Hepatocyte (in vitro differentiated cells): Measurements from ENCODE around the gene SHROOM3. TPM values are rescaled to one million over a fixed set of nuclear protein-coding genes. Genes with fewer than 3 reads are reported as not detected.
"Not testable (repeated sequence)": the region's sequence is repeated elsewhere in the genome, so short reads cannot be mapped to it uniquely, and the experiment has no call there.

Experiments
- DNase-seq: peaks from one replicate; pipeline ENCODE4 v3.0.0-alpha.2; 2016; ENCODE audit warnings: low spot score
- H2AFZ ChIP-seq: fragments of 200-600 bp; sonication (generic); 2 replicates; pipeline ENCODE4 v1.6.0; 2016; ENCODE audit warnings: antibody characterized with exemption, mild to moderate bottlenecking
- H3K27ac ChIP-seq: fragments of 200-600 bp; sonication (generic); 2 replicates; pipeline ENCODE4 v1.5.1; 2016; ENCODE audit warnings: mild to moderate bottlenecking
- H3K27me3 ChIP-seq: fragments of 200-600 bp; sonication (generic); 2 replicates; pipeline ENCODE4 v1.6.1; 2016
- H3K36me3 ChIP-seq: fragments of 200-600 bp; sonication (generic); replicated peaks from 2 replicates; pipeline ENCODE4 v1.5.1; 2016; ENCODE audit warnings: low read depth; ENCODE audit not compliant: insufficient read depth
- H3K4me1 ChIP-seq: fragments of 200-600 bp; sonication (generic); 2 replicates; pipeline ENCODE4 v1.5.1; 2016; ENCODE audit warnings: mild to moderate bottlenecking, moderate library complexity; ENCODE audit not compliant: insufficient read depth
- H3K4me2 ChIP-seq: fragments of 200-600 bp; sonication (generic); 2 replicates; pipeline ENCODE4 v1.6.0; 2016
- H3K4me3 ChIP-seq: fragments of 200-600 bp; sonication (generic); 2 replicates; pipeline ENCODE4 v1.5.1; 2016; ENCODE audit warnings: mild to moderate bottlenecking
- H3K79me2 ChIP-seq: fragments of 200-600 bp; sonication (generic); 2 replicates; pipeline ENCODE4 v1.6.0; 2017; ENCODE audit warnings: mild to moderate bottlenecking
- H3K9me2 ChIP-seq: fragments of 200-600 bp; sonication (generic); replicated peaks from 2 replicates; pipeline ENCODE4 v1.6.0; 2017; ENCODE audit warnings: mild to moderate bottlenecking; ENCODE audit not compliant: insufficient read depth
- H3K9me3 ChIP-seq: fragments of 200-600 bp; sonication (generic); 2 replicates; pipeline ENCODE4 v1.5.1; 2016; ENCODE audit warnings: low read depth, mild to moderate bottlenecking
- H4K20me1 ChIP-seq: fragments of 200-600 bp; sonication (generic); 2 replicates; pipeline ENCODE4 v1.6.0; 2016; ENCODE audit warnings: mild to moderate bottlenecking; ENCODE audit not compliant: insufficient read depth, poor library complexity, severe bottlenecking
- EZH2 ChIP-seq: fragments of 200-600 bp; sonication (generic); IDR thresholded peaks from 2 replicates; pipeline ENCODE4 v1.6.1; 2016; ENCODE audit warnings: antibody characterized with exemption, mild to moderate bottlenecking, borderline replicate concordance
- EZH2phosphoT487 ChIP-seq: fragments of 200-600 bp; sonication (generic); IDR thresholded peaks from one replicate; pipeline ENCODE4 v1.6.1; 2018; ENCODE audit warnings: antibody characterized with exemption, mild to moderate bottlenecking, low read depth, moderate library complexity; ENCODE audit not compliant: unreplicated experiment, severe bottlenecking
- WGBS: methylation state at CpG from one replicate; pipeline ENCODE4 v1.1.6; 2016; ENCODE audit warnings: low lambda C conversion rate; ENCODE audit errors: missing lambda C conversion rate; 5-methylcytosine and 5-hydroxymethylcytosine counted together
- polyA plus RNA-seq: library from polyadenylated mRNA; unstranded; fragments of >200 nt; fragmentation: Nextera tagmentation; extraction: Ambion mirVana; gene quantifications from 2 replicates; pipeline ENCODE4 v1.2.1, GENCODE V29; 2016
- total RNA-seq: library from RNA; depleted of rRNA; stranded (reverse); fragments of >200 nt; gene quantifications from 2 replicates; pipeline ENCODE4 v1.2.3, GENCODE V29; 2014
- TF ChIP-seq, protein P1 (sequence below): fragments of 200-600 bp; sonication (generic); IDR thresholded peaks from 2 replicates; pipeline ENCODE4 v1.5.1; 2016; ENCODE audit warnings: antibody characterized with exemption, mild to moderate bottlenecking; ENCODE audit not compliant: poor library complexity

The SHROOM3 gene
- total and polyA plus RNA-seq, 2 experiments from 2014 or later, result 35.0 to 63.1 TPM

DNA sequence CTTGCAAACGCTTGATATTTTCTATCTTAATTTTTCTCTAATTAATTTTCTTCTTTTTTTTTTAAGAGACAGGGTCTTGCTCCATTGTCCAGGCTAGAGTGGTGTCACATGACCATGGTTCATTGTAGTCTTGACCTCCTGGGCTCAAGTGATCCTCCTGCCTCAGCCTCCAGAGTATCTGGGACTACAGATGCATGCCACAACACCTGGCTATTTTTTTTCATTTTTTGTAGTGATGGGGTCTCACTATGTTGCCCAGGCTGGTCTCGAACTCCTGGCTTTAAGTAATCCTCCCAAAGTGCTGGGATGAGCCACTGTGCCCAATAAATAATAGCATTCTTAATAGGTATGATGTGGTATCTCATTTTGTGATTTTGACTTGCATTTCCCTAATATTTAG is 18.2 kb downstream of the SHROOM3 start:
- no peak overlapping the region for H3K4me2 ChIP-seq
- H3K79me2 ChIP-seq, result no peaks in the 10 kb centered on the region
- no peak overlapping the region for H3K27ac ChIP-seq
- no peak overlapping the region for H3K4me3 ChIP-seq
- H3K4me1 ChIP-seq, result no peaks in the 10 kb centered on the region
- H3K9me2 ChIP-seq, result no peaks in the 10 kb centered on the region
- no peaks in the 10 kb centered on the region for H3K36me3 ChIP-seq
- no peaks in the 10 kb centered on the region for H3K27me3 ChIP-seq
- TF ChIP-seq EZH2 (no peak), EZH2phosphoT487 (no peak)
- TF ChIP-seq, protein P1, sequence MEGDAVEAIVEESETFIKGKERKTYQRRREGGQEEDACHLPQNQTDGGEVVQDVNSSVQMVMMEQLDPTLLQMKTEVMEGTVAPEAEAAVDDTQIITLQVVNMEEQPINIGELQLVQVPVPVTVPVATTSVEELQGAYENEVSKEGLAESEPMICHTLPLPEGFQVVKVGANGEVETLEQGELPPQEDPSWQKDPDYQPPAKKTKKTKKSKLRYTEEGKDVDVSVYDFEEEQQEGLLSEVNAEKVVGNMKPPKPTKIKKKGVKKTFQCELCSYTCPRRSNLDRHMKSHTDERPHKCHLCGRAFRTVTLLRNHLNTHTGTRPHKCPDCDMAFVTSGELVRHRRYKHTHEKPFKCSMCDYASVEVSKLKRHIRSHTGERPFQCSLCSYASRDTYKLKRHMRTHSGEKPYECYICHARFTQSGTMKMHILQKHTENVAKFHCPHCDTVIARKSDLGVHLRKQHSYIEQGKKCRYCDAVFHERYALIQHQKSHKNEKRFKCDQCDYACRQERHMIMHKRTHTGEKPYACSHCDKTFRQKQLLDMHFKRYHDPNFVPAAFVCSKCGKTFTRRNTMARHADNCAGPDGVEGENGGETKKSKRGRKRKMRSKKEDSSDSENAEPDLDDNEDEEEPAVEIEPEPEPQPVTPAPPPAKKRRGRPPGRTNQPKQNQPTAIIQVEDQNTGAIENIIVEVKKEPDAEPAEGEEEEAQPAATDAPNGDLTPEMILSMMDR, result no peak
- H4K20me1 ChIP-seq, result no peaks in the 10 kb centered on the region
- 92% methylated on average over 2 of the region's 2 CpGs for WGBS
- no peak overlapping the region for H2AFZ ChIP-seq
- no peaks in the 10 kb centered on the region for H3K9me3 ChIP-seq
- DNase-seq, result no peak

DNA sequence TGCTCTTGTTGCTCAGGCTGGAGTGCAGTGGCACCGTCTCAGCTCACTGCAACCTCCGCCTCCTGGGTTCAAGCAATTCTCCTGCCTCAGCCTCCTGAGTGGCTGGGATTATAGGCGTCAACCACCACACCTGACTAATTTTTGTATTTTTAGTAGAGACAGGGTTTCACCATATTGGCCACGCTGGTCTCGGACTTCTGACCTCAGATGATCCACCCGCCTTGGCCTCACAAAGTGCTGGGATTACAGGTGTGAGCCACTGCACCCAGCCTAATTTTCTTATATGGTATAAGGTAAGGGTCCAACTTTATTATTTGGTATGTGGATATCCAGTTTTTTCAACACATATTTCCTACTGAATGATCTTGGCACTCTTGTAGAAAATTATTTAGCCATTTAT is 19.0 kb downstream of the SHROOM3 start:
- WGBS, result 96% methylated on average over 6 of the region's 6 CpGs
- H3K27me3 ChIP-seq, H3K79me2 ChIP-seq, H3K9me2 ChIP-seq, H3K4me3 ChIP-seq, H3K36me3 ChIP-seq, H3K9me3 ChIP-seq, H3K4me1 ChIP-seq, H3K4me2 ChIP-seq, H4K20me1 ChIP-seq, H2AFZ ChIP-seq, DNase-seq, H3K27ac ChIP-seq: not testable (repeated sequence)

DNA sequence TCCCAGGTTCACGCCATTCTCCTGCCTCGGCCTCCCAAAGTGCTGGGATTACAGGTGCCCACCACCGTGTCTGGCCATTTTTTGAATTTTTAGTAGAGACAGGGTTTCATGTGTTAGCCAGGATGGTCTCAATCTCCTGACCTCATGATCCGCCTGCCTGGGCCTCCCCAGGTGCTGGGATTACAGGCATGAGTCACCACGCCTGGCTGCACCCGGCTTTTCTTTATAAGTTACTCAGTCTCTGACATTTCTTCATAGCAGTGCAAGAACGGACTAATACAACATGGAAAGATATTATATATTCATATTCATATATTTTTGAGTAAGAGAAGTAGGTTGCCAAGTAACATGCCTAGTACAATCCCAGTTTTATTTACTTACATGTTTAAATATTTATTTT is 22.9 kb downstream of the SHROOM3 start:
- H3K27me3 ChIP-seq, result no peaks in the 10 kb centered on the region
- H3K4me1 ChIP-seq, result peaks cover 12% of the 10 kb centered on the region
- TF ChIP-seq EZH2phosphoT487 (no peak), EZH2 (no peak)
- TF ChIP-seq, protein P1, result no peak
- H3K9me2 ChIP-seq, result no peaks in the 10 kb centered on the region
- no peak overlapping the region for H3K4me3 ChIP-seq
- no peak overlapping the region for H2AFZ ChIP-seq
- no peaks in the 10 kb centered on the region for H3K36me3 ChIP-seq
- no peak overlapping the region for H3K4me2 ChIP-seq
- WGBS, result 82% methylated on average over 7 of the region's 7 CpGs
- DNase-seq, result peak; percentile 26
- H4K20me1 ChIP-seq, result no peaks in the 10 kb centered on the region
- no peaks in the 10 kb centered on the region for H3K79me2 ChIP-seq
- peak overlapping the region; percentile 62 for H3K27ac ChIP-seq
- no peaks in the 10 kb centered on the region for H3K9me3 ChIP-seq

DNA sequence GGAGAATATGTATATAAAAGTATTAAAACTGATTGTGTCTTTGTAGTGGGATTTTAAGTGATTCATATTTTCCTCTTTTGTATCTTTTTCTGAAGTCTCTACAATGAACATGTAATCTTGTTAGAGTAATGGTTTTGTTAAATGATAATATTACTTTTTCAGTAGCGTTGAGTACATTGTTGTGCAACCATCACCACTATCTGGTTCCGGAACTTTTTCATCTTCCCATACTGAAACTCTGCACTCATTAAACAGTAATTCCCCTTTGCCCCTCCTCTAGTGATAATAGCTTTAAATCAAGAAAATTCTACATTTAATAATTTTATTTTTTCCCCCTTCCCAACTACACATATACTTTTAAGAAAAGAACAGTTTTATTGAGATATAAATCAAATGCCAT is 23.3 kb downstream of the SHROOM3 start:
- H3K36me3 ChIP-seq, result no peaks in the 10 kb centered on the region
- no peak for DNase-seq
- peak overlapping the region; percentile 62 for H3K27ac ChIP-seq
- H3K9me2 ChIP-seq, result no peaks in the 10 kb centered on the region
- no peak for TF ChIP-seq EZH2phosphoT487
- peak overlapping the region; percentile 29 for H3K4me2 ChIP-seq
- peaks cover 12% of the 10 kb centered on the region for H3K4me1 ChIP-seq
- no peaks in the 10 kb centered on the region for H3K9me3 ChIP-seq
- WGBS, result 63% methylated on average over 2 of the region's 2 CpGs
- no peaks in the 10 kb centered on the region for H3K79me2 ChIP-seq
- H3K4me3 ChIP-seq, result no peak overlapping the region
- H3K27me3 ChIP-seq, result no peaks in the 10 kb centered on the region
- no peak overlapping the region for H2AFZ ChIP-seq
- no peaks in the 10 kb centered on the region for H4K20me1 ChIP-seq

DNA sequence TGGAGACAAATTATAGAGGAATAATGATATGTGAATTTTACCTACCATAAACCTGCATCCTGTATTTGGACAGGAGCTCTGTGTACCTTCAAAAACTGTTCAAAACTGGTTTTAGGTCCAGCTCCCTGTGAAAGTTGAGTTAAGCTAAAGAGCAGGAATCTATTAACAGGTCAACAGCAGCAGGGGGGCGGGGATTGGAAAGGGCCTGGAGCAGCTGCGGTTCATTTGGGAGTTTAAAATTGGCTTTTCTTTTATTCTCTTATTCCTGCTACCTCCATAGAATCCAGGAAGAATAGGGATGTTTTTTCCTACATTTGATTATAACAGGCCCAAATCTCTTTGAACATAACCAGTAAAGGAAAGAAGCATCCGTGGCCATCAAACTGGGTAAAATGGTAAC is 23.8 kb downstream of the SHROOM3 start:
- Histone ChIP-seq H3K4me2 (peak overlapping the region; percentile 29), H3K27me3 (no peaks in the 10 kb centered on the region), H3K4me3 (no peak overlapping the region), H3K27ac (peak overlapping the region; percentile 62), H3K9me2 (no peaks in the 10 kb centered on the region), H3K4me1 (peaks cover 12% of the 10 kb centered on the region), H3K79me2 (no peaks in the 10 kb centered on the region), H4K20me1 (no peaks in the 10 kb centered on the region), H2AFZ (peak overlapping the region; percentile 57), H3K36me3 (no peaks in the 10 kb centered on the region), H3K9me3 (no peaks in the 10 kb centered on the region)
- 50% methylated on average over 3 of the region's 3 CpGs for WGBS
- TF ChIP-seq EZH2 (no peak), EZH2phosphoT487 (no peak)
- TF ChIP-seq, protein P1, result no peak
- no peak for DNase-seq
